PFSK-1 (cell line): ENCODE measurements around the gene CXCL12.

Experiments used
- FOXP2 ChIP-seq: optimal IDR thresholded peaks from 2 replicates; pipeline ENCODE3; 2011; ENCODE audit warnings: borderline replicate concordance, control low read depth, inconsistent platforms; ENCODE audit not compliant: insufficient read depth; ENCODE audit errors: extremely low read length, extremely low read depth
- POLR2AphosphoS5 ChIP-seq: IDR thresholded peaks from 2 replicates; pipeline ENCODE4 v1.6.1; 2012; ENCODE audit warnings: low read depth, mild to moderate bottlenecking, control low read depth, low read length, moderate library complexity
- REST ChIP-seq, 2 experiments: IDR thresholded peaks; 2 replicates each; pipeline versions ENCODE4 v1.6.1 to v1.8.0; 2011 to 2012; ENCODE audit warnings: low read depth in 2 of 2, low read length in 2 of 2, control low read depth in 1 of 2, inconsistent platforms in 1 of 2, mild to moderate bottlenecking in 1 of 2, moderate library complexity in 1 of 2; ENCODE audit not compliant: insufficient read depth in 1 of 2
- SIN3A ChIP-seq: IDR thresholded peaks from 2 replicates; pipeline ENCODE4 v1.6.1; 2012; ENCODE audit warnings: mild to moderate bottlenecking, low read length, moderate library complexity, borderline replicate concordance; ENCODE audit not compliant: insufficient read depth
- TAF1 ChIP-seq: IDR thresholded peaks from 2 replicates; pipeline ENCODE4 v1.6.1; 2012; ENCODE audit warnings: low read length, control low read depth, borderline replicate concordance; ENCODE audit not compliant: insufficient read depth

CXCL12 gene

GRCh38 chr10:44390585-44391072, 5.7 kb upstream of the CXCL12 start:
- TF ChIP-seq REST (IDR thresholded peaks at IDR 0.05; ENCODE audit: insufficient read depth in 1 of 2, low read depth in 2 of 2, low read length in 2 of 2) (no peak), TAF1 (no peak), FOXP2 (no peak), POLR2AphosphoS5 (no peak), SIN3A (no peak)

- no peak for TF ChIP-seq SIN3A
- TF ChIP-seq TAF1 = no peak
Observed at GRCh38 chr10:44389556-44389955, 4.7 kb upstream of the CXCL12 start.

- TF ChIP-seq REST (IDR thresholded peaks at IDR 0.05; ENCODE audit: insufficient read depth in 1 of 2, low read depth in 2 of 2, low read length in 2 of 2) (no peak), SIN3A (no peak), TAF1 (no peak), POLR2AphosphoS5 (no peak), FOXP2 (no peak)
Observed at GRCh38 chr10:44389150-44389549, 4.3 kb upstream of the CXCL12 start.

- no peak for TF ChIP-seq POLR2AphosphoS5
Observed at GRCh38 chr10:44388641-44389040, 3.7 kb upstream of the CXCL12 start.

GRCh38 chr10:44387853-44388251, 3.0 kb upstream of the CXCL12 start:
- TF ChIP-seq FOXP2 = no peak

GRCh38 chr10:44386546-44387052, 1.7 kb upstream of the CXCL12 start:
- TF ChIP-seq TAF1 (no peak), REST (IDR thresholded peaks at IDR 0.05; ENCODE audit: insufficient read depth in 1 of 2, low read depth in 2 of 2, low read length in 2 of 2) (0 out of 4 replicates have a peak, but pooled peaks of 1 of the 2 experiments have one; percentile 39), FOXP2 (peak; percentile 35), POLR2AphosphoS5 (no peak), SIN3A (no peak)

GRCh38 chr10:44385696-44386441, 972 bp upstream of the CXCL12 start:
- no peak for TF ChIP-seq SIN3A
- TF ChIP-seq FOXP2 = no peak
- no peak for TF ChIP-seq TAF1
- no peak for TF ChIP-seq POLR2AphosphoS5
- TF ChIP-seq REST (IDR thresholded peaks at IDR 0.05; ENCODE audit: insufficient read depth in 1 of 2, low read depth in 2 of 2, low read length in 2 of 2) = no peak
